Uterus (tissue), 2 donors: ENCODE results near the gene L2HGDH.

Experiments
- POLR2A ChIP-seq, 2 donors: fragments of 450-650 bp; IDR thresholded peaks; one replicate each; pipeline ENCODE4 v1.6.1; 2016; ENCODE audit warnings: antibody characterized with exemption in 2 of 2, mild to moderate bottlenecking in 1 of 2, moderate library complexity in 1 of 2
- TF ChIP-seq, protein P1 (sequence below), 4 experiments: fragments of 200-600 bp in 2 of 4; fragments of 450-650 bp in 2 of 4; sonication (generic) in 2 of 4; IDR thresholded peaks; one replicate each; pipeline ENCODE4 v1.5.1; 2016 to 2019; ENCODE audit warnings: antibody characterized with exemption in 4 of 4, mild to moderate bottlenecking in 2 of 4, moderate library complexity in 1 of 4

DNA sequence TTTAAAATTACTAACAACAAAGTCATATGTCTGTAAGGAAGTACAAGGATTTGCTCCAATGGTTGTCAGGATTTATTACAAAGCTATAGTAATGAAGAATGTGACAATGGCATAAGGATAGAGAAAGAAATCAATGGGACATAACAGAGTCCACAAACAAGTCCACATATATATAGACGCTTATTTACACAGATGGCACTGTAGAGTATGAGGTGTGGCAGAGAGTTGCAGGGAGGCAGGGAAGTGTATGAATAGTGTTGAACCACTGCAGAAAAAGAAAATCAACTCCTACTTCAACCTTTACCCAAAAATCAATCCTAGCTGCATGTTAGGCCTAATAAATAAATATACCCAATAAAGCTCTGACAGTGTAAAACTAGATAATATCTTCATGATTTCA, 102.0 kb downstream of the L2HGDH start:
- TF ChIP-seq, protein P1, sequence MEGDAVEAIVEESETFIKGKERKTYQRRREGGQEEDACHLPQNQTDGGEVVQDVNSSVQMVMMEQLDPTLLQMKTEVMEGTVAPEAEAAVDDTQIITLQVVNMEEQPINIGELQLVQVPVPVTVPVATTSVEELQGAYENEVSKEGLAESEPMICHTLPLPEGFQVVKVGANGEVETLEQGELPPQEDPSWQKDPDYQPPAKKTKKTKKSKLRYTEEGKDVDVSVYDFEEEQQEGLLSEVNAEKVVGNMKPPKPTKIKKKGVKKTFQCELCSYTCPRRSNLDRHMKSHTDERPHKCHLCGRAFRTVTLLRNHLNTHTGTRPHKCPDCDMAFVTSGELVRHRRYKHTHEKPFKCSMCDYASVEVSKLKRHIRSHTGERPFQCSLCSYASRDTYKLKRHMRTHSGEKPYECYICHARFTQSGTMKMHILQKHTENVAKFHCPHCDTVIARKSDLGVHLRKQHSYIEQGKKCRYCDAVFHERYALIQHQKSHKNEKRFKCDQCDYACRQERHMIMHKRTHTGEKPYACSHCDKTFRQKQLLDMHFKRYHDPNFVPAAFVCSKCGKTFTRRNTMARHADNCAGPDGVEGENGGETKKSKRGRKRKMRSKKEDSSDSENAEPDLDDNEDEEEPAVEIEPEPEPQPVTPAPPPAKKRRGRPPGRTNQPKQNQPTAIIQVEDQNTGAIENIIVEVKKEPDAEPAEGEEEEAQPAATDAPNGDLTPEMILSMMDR (IDR thresholded peaks at IDR 0.05), result no peak
- TF ChIP-seq POLR2A (IDR thresholded peaks at IDR 0.05), result no peak
